HG02571 (cell line): Measurements from ENCODE around the gene DDR2.

Source experiments
- ATAC-seq: cut with Tn5 transposase; IDR thresholded peaks from one replicate; pipeline ENCODE4 v1.9.1; 2021; ENCODE audit warnings: mild to moderate bottlenecking, moderate library complexity; ENCODE audit not compliant: unreplicated experiment

The DDR2 gene

DNA sequence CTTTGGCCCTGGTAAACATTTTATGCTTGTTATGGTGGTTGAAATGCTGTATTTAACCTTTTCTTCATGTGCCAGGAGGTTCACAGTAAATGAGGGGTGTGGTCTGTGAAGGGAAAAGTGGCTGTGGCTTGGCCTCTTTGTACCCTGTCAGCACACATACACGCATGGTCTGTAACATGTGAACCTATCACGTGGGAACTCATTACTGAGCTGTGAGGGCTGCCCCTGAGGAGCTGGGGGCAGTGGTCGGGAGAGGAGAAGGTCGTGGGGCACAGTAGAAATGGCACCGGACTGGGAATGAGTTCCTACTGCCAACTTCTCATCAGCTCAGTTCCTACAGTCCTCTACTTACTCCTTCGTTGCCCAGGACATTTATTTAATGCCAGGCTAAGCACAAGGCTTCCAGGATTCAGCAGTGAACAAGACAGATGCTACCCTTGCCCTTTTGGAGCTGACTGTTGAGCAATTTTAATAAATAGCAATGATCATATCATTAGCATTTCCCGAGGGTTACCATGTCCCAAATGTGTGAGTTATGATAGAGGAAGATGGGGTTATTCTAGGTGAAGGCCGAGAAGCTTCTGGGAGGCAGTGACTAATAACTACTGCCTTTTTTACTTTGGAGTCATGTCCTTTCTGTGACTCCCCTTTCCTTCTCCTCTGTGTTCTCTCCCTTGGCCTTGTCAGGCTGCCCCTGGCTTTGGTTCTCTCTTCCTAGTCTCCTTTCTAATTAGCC lies 38.8 kb downstream of the DDR2 start:
- ATAC-seq = no peak

DNA sequence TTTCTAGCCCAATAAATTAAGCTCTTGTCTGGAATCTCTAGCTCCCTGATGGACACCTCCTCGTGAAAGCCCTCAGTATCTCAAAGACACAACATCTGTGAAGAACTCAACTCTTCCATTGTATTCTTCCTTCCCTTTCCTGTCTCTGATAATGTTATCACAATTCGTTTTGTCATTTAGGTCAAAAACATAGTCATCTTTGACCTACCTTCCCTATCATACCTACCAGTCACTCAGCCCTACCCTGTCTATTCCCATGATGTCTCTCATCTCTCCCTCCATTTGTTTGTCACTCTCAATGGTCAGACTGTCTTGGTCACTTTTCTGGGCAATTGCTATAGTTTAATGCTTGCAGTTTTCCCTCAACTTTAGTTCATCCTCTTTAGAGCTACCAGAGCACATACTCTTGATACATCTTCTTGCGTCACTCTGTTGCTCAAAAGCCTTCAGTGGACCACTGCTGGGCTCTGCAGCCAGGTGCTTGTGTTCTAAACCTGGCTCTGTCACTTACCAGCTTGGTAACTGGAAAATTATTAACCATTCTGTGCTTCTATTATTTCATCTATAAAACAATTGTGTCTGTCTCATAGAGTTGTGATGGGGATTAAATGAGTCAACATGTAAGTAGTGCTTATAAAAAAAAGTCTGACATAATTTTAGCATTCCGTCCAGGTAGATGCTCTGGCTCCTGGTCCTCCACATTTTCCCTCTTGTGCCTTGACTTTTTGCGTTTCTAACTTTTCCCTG lies 39.6 kb downstream of the DDR2 start:
- no peak for ATAC-seq

DNA sequence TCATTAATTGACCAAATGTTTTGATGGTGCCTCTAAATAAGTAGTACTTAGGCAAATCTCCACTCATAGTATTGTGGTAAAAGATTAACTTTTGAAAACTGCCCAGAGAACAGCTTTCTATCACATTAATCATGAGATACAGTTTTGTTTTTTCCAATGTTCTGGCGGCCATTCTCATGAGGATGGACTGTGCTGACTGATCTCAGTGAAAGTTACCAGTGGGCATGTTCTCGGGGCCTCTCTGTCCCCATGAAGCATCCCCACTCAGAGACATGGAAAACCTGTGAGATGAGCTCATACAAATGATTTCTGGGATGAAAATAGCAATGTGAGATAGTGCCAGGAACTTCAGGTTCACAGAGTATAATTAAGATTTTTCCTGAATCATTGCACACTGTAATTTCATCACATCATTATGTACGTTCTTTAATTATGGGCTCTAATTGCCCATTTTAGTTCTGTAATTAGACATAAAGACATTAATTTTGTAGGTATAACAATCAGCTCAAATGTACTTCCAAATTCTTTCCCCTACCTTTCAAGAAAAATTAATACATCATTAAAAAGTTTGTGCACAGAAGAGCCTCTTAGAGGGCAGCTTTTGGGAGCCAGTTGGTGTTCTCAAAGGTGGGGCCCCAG lies 40.5 kb downstream of the DDR2 start:
- ATAC-seq = no peak

DNA sequence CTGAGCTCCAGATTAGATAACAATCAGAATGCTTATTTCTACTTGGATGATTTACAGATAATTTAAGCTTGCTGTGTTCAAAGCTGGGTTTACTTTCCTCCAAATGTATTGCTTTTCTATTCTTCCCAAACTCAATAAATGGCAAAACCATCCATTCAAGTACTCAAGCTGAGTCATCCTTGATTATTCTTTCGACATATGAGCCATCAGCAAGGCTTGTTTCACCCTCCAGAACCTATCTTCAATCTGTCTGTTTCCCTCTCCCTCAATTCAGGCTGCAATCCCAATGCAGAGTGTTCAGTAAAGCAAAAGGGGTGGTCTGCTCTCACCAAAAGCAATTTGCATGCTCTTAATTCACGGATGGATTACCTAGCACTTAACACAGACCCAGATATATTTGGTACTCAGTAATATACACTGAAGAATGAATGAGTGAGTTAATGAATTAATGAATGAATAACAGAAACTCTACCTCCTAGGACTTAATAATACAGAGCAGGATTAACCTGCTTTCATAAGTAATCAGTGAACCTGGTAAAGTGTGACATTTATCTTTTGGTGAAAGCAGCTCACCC lies 41.9 kb downstream of the DDR2 start:
- ATAC-seq = no peak

DNA sequence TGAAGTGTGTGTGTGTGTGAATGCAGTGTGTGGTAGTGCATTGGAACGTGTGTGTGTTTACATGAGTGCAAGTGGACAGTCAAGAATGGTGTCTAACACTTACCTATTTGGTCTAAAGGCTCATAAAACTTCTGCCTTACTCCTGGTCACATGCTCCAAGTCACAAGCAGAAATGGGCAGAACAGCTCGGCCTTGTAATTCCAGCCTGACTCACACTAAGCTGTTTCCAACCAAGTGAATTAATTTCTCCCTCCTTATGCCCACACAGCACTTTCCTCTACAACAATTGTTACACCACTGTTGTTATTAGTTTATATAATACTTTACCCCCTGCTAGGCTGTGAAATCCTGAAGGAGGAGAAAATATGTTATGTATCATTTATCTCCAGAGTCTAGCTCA lies 43.8 kb downstream of the DDR2 start:
- no peak for ATAC-seq

DNA sequence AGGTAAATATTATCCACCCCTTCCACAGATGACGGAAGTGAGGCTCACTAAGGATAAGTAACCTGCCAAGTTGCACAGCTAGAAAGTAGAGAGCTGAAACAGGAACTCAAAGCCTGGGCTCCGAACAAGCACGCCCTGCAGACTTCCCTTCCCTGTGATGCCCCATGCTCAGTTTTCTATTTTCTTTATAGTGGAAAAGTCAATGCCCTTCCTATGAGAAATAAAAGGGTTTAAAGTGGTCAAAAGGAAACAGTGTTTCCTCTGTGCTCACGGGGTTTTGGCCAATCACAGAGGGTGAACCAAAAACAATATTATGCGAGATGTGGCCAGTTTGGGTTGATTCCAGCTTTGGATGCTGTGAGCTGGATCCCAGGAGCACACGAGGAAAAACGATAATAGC lies 44.5 kb downstream of the DDR2 start:
- no peak for ATAC-seq

DNA sequence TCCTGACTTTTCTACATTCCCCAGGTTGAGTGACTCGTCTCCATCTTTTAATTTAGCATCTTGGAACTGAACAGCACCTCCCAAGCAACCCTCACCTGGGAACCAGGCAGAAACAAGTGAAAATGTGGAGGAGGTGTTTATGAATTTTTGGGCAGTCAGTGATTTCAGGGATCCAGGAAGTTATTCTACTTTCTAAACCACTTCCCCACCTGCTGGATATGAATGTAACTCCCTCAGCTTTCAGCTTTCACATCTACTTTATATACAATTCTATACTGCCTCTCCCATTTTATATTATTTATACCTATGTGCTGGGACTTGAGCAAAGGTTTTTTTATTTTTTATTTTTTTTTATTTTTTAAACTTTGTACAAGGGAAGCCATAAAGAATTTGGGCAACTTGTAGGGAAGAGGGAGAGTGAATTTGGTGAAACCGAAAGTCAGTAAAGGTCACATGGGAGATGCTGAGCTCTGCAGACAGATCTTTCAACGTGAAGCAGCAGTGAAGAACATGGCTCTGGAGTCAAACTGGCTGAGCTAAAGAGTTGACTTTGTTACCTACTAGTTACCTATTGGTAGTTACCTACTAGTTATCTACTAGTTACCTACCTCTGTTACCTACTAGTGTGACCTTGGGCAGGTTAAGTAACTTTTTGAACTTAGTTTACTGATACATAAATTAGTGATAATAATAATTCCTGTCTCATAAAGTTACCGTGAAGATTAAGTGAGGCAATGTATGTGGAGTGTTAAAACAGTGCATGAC lies 45.5 kb downstream of the DDR2 start:
- ATAC-seq = no peak

DNA sequence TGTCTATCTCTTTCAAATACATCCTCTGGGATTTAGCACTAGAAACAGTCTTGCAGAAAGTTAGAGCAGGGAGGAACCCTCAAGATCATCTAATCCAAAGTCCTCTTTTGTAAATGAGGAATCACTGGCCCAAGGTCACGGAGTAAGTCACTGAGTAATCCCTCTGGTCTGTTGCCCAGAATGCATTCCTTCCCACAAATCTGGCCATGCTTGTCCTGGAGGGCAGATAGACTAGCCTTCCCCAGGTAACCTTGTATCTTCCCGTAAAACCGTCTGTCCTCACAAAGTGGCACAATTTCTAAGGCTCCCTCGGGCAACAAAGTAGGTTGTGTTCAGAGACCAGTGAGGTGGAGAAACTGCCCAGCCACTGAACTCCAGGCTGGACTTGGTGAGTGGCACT lies 46.2 kb downstream of the DDR2 start:
- ATAC-seq = no peak

DNA sequence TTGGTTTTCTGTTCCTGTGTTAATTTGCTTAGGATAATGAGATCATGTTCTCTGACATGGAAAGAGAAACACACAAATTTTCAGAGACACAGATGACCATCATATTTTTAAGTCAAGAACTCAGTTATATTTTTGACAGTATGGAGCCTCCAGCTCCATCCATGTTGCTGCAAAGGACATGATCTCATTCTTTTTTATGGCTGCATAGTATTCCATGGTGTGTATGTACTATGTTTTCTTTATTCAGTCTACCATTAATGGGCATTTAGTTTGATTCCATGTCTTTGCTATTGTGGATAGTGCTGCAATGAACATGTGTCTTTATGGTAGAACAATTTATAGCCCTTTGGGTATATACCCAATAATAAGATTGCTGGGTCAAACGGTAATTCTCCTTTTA lies 47.0 kb downstream of the DDR2 start:
- ATAC-seq = no peak

DNA sequence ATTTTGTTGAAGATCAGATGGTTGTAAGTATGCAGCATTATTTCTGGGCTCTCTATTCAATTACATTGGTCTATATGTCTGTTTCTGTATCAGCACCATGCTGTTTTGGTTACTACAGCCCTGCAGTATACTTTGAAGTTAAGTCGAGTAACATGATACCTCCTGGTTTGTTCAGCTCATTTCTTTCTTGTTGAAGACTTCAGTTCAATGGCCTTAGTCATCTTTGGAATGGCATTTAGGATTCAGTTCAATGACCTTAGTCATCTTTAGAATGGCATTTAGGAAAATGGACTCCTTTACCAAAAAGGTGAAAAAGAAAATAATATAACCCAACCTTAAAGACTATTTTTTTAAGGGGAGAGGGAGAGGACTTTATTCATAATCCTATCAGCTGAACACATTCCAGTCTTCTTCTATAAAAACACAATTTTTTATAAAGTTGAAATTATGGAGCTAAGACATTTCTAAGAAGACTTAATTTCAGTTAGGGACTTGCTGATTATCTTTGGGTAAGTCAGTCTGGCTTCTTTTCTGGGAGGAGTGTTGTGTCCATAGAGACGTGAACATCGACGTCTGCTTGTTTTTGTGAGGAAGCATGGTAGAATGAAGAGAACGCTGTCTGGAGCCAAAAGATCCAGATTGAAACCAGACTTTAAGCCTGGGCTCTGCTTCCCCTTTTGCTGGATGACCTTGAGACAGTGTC lies 48.3 kb downstream of the DDR2 start:
- no peak for ATAC-seq

DNA sequence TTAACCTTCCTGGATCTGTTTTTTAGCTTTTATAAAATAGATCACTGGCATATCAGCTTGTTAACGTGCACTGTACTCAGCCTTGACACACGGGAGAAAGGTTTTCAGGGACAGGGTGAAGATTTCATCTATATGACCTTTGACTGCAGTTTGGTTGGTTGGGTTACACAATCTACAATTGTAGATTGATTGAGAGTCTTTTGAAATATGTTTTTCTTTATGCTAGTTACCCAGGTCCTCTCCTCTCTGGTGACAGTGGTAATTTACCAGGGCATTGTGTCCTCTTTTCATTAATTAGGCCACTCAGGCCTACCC lies 48.8 kb downstream of the DDR2 start:
- ATAC-seq = no peak

DNA sequence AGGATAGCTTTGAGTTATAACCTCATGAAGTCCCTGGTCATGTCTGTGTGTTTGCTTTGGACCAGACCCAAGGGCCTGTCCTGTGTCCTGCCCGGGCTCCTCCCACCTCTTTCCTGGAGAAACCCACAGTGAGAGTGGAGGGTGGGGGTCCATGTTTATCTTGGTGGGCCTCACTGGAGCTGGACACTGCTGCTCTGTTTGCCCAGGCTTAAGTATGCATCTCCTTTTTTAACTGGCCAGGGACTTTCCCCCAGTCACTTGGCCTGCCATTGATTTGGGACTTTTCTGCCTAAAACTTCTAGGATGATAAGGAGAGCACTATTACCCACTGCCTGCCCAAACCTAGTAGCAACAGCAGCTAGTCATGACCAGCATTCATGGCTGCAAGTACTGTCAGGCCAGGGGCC lies 49.8 kb downstream of the DDR2 start:
- ATAC-seq = no peak

DNA sequence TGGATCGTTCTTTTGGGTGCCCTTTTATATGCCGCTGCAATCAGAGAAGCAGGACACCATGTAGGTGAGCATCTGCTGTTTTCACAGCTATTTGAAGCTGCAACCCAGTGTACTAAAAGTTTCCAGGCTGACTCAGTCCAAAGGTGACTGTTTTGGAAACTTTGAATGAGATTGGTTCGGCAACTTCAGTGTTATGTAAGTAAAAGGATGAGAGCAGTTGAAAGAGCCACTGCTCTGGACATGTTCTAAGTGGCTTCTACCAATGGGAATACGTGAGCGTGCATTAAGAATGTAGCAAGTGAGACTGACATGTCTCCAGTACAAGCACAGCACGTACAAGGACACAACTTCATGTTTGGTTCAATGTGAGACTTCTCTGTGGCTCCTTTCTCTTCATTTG lies 55.6 kb downstream of the DDR2 start:
- no peak for ATAC-seq

DNA sequence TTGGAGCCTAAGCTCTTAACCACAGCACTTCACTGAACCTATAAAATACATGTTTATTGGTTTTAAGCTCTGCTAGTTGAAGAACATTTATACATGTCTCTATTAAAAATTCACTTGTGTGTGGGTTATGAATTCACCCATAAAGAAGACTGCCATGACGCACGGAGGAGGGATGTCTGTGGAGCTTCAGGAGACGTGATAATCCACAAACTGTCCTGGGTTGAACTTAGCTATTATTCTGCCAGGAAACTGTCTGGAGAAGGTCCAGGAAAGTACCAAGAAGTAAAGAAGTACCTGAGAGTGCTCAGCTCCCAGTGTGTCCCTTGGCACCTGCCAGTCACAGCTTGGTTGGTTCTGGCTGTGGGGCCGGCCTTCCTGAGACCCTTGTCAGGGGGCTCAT lies 56.3 kb downstream of the DDR2 start:
- no peak for ATAC-seq

DNA sequence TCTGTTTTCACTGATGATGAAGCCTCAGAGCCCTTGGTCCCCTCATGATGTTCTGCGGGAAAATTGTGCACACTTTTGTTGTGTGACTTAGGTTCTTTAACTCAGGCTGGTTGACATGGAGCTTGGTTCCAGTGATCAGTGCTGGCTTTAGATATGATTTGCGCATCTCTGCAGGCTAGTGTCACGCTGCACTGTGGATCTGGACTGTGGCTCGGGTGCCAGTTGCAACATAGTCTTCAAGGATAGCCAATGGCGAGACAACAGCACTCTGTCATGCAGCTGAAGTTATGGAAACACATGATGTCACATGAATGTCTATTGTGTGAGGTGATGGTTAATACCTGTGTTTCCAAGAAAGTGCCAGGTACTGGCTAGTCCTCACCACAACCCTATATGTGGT lies 56.7 kb downstream of the DDR2 start:
- ATAC-seq = no peak

DNA sequence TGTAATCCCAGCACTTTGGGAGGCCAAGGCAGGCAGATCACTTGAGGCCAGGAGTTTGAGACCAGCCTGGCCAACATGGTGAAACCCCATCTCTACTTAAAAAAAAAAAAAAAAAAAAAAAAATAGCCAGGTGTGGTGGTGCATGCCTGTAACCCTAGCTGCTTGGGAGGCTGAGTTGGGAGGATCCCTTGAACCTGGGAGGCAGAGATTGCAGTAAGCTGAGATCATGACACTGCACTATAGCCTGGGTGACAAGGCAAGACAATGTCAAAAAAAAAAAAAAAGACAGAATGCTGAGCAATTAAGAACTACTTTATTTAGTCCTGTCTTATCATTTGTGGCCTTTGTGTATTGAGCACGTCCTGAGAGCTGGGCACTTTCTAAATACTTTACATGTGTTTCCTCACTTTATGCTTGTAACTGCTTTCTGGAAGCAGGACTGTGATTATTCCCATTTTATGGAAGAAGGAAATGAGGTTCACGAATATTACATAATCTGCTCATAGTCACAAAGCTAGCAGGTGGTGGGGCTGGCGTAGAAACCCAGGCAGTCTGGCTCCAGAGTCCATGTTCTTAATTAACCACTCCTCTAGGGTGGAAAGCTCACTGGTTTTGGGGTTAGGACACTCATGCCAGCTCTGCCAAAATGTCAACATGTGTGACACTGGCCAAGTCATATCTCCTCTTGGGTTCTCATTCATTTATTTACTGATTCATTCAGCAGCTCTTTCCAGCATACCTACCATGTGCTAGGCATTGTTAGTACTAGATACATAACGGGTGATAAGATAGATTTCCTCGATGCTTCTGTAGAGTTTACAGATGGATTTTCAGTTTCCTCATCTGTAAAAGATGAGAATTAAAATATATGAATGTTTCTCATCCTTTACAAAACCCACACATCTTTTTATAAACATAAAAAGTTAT lies 57.7 kb downstream of the DDR2 start:
- no peak for ATAC-seq

DNA sequence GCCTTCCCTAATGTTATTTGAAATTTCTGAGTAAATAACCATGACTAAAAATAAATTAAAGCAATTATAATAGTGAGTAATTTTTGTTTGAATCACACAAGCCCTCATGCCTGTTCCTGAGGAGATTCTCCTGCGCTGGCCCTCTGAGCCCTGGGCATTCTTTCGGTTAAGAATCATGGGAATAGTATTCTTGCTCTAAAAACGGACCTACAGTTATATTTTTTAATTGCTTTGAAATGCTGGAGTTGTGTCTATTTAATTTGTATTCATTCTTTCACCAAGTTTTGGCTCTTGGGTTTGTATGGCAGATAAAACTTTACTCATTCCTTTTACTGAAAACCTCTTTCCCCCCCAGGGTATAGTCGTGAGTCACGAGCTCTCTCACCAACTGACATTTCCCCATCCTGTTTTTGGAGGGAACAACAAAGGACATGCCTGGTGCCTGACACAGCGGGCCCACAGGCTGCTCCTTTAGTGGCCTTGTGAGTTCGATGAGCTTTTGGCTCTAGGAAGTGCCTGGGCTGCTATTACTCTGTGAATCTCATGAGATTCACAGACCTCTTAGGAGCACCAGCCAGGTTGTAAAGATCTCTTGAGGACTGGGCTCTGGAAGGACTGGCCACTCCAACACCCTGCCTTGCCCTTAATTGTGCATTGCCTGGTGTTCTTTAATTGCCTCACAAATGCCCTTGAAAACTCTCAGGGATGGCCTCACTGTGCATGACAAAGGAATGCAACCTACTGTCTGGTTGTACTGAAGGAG lies 58.6 kb downstream of the DDR2 start:
- no peak for ATAC-seq

DNA sequence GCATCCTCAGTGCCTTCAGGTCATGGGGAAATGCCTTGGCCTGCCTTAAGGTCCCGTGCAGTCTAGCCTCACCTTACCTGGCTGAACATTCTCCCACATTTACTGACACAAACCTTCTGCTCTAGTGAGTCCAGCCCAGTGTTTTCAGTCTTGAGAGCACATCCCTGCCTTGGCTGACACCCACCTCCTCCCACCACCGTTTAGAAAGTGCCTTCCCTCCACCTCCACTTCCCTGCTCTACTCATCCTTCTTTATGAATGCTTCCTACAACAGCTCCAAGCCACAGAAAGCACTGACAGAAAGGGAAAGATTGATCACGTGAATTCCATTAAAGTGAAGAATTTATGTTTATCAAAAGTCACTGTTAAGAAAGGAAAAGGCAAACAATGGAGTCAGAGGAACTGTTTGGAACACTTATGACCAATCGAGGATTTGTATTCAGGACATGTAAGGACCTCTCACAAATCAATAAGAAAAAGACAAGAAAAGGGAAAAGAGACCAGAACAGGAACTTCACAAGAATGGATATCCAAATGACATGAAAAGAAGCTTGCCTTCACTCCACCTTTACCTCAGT lies 59.8 kb downstream of the DDR2 start:
- no peak for ATAC-seq

DNA sequence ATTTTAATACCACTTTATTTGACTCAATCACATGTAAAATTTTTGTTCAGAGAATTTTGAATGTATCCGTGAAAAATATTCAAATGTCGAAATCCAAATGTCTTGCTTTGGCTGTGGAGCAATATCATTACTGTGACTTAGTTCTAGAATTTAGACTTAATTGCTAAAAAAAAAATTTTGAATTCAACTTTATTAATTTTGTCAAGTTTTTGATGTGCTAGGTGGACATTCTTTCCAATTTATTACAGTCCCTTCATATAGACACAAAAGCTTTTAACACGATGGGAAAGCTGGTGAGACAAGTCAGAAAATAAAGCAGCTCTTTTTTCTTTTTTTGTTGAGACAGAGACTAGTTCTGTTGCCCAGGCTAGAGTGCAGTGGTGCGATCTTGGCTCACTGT lies 62.6 kb downstream of the DDR2 start:
- no peak for ATAC-seq
